Astrocyte (in vitro differentiated cells and primary cell): Measurements from ENCODE around the gene GPR39. TPM values are rescaled to one million over a fixed set of nuclear protein-coding genes. Genes with fewer than 3 reads are reported as not detected.

Source experiments
- DNase-seq: peaks from one replicate; pipeline ENCODE4 v3.0.0-alpha.2; 2010; ENCODE audit warnings: low read depth
- FAIRE-seq: peaks from 2 replicates; lab custom pipeline; 2011; peaks lifted over from hg19 to GRCh38; lab: Jason Lieb, UNC
- H2AFZ ChIP-seq: 2 replicates; pipeline ENCODE4 v1.6.0; 2012; ENCODE audit warnings: low read depth, low read length, inconsistent platforms
- H3K27ac ChIP-seq: 2 replicates; pipeline ENCODE4 v1.5.1; 2011; ENCODE audit warnings: low read depth, low read length, inconsistent platforms
- H3K27me3 ChIP-seq: 2 replicates; pipeline ENCODE4 v1.6.0; 2011; ENCODE audit warnings: low read length, inconsistent platforms; ENCODE audit not compliant: insufficient read depth
- H3K36me3 ChIP-seq: 2 replicates; pipeline ENCODE4 v1.5.1; 2011; ENCODE audit warnings: low read length, inconsistent platforms; ENCODE audit not compliant: insufficient read depth
- H3K4me1 ChIP-seq: 2 replicates; pipeline ENCODE4 v1.5.1; 2011; ENCODE audit warnings: low read length, inconsistent platforms; ENCODE audit not compliant: insufficient read depth
- H3K4me2 ChIP-seq: 2 replicates; pipeline ENCODE4 v1.6.0; 2012; ENCODE audit warnings: low read length, inconsistent platforms
- H3K4me3 ChIP-seq: 2 replicates; pipeline ENCODE4 v1.5.1; 2011; ENCODE audit warnings: low read depth, mild to moderate bottlenecking, low read length, inconsistent platforms; ENCODE audit not compliant: insufficient read depth
- H3K79me2 ChIP-seq: 2 replicates; pipeline ENCODE4 v1.6.0; 2012; ENCODE audit warnings: mild to moderate bottlenecking, low read length, inconsistent platforms; ENCODE audit not compliant: insufficient read depth
- H3K9ac ChIP-seq: 2 replicates; pipeline ENCODE4 v1.6.0; 2012; ENCODE audit warnings: mild to moderate bottlenecking, low read length, inconsistent platforms
- H3K9me3 ChIP-seq: 2 replicates; pipeline ENCODE4 v1.5.1; 2012; ENCODE audit warnings: low read depth, mild to moderate bottlenecking, low read length, inconsistent platforms; ENCODE audit not compliant: insufficient read depth
- H4K20me1 ChIP-seq: 2 replicates; pipeline ENCODE4 v1.6.0; 2012; ENCODE audit warnings: low read length, inconsistent platforms; ENCODE audit not compliant: insufficient read depth
- H3K27ac Mint-ChIP-seq: one replicate; pipeline ENCODE4 v1.8.0; 2021; ENCODE audit warnings: mild to moderate bottlenecking, mixed read lengths; ENCODE audit not compliant: unreplicated experiment
- H3K27me3 Mint-ChIP-seq: one replicate; pipeline ENCODE4 v1.8.0; 2021; ENCODE audit warnings: low read depth, mixed read lengths; ENCODE audit not compliant: unreplicated experiment
- H3K36me3 Mint-ChIP-seq: one replicate; pipeline ENCODE4 v1.8.0; 2021; ENCODE audit warnings: low read depth, mixed read lengths; ENCODE audit not compliant: unreplicated experiment
- H3K4me1 Mint-ChIP-seq: one replicate; pipeline ENCODE4 v1.8.0; 2021; ENCODE audit warnings: low read depth, mixed read lengths; ENCODE audit not compliant: unreplicated experiment
- H3K4me3 Mint-ChIP-seq: one replicate; pipeline ENCODE4 v1.8.0; 2021; ENCODE audit warnings: mild to moderate bottlenecking, moderate library complexity, mixed read lengths; ENCODE audit not compliant: unreplicated experiment
- H3K9me3 Mint-ChIP-seq: one replicate; pipeline ENCODE4 v1.8.0; 2021; ENCODE audit warnings: mild to moderate bottlenecking, mixed read lengths; ENCODE audit not compliant: unreplicated experiment
- EZH2 ChIP-seq: IDR thresholded peaks from 2 replicates; pipeline ENCODE4 v1.6.1; 2012; ENCODE audit warnings: mild to moderate bottlenecking, low read length, inconsistent platforms; ENCODE audit not compliant: insufficient read depth
- total RNA-seq: library from RNA; stranded (reverse); gene quantifications from 2 replicates; pipeline ENCODE4 v1.2.1, GENCODE V29; 2021
- TF ChIP-seq, protein P1 (sequence below): IDR thresholded peaks from 2 replicates; pipeline ENCODE4 v1.5.1; 2011; ENCODE audit warnings: low read depth, mild to moderate bottlenecking, inconsistent platforms, low read length, moderate library complexity; ENCODE audit not compliant: insufficient read depth

Gene GPR39
- total RNA-seq, 1 donor from 2014 or later = 4.4 TPM

DNA sequence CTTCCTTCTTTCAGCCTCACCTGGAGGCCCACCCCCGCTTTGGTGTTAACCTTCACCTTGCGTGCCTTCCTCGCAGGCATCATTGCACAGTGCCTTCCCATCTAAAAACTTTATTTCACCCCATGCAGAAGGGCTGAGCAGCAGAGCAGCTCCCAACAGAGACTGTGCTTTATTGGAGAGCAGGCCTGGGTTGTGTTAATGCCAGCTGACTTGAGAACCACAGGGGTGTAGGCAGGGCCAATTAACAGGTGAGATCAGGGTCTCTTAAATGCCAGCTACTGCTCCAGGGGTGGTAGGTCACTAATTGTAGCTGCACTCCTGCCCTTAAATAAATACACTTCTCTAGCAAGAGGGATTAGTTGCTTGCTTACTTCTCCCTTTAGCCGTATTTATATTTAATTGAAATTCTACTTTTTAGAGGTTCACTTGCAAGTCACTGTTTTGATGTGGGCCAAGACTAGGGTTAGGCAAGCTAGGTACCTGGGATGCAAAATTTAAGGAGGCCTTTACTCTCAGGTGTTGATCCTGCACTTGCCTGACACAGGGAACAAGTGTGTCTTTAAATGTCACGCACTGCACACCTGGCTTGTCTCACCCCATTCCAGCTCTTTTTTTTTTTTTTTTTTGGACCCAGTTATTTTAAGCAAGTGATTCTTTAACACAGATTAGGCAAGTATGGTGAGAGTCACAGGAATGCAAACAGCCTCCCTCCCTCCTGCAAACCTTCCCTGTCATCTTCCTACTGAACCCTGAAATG lies 198.9 kb downstream of the GPR39 start:
- H4K20me1 ChIP-seq = no peaks in the 10 kb centered on the region
- no peaks in the 10 kb centered on the region for H3K9me3 ChIP-seq
- TF ChIP-seq, protein P1, sequence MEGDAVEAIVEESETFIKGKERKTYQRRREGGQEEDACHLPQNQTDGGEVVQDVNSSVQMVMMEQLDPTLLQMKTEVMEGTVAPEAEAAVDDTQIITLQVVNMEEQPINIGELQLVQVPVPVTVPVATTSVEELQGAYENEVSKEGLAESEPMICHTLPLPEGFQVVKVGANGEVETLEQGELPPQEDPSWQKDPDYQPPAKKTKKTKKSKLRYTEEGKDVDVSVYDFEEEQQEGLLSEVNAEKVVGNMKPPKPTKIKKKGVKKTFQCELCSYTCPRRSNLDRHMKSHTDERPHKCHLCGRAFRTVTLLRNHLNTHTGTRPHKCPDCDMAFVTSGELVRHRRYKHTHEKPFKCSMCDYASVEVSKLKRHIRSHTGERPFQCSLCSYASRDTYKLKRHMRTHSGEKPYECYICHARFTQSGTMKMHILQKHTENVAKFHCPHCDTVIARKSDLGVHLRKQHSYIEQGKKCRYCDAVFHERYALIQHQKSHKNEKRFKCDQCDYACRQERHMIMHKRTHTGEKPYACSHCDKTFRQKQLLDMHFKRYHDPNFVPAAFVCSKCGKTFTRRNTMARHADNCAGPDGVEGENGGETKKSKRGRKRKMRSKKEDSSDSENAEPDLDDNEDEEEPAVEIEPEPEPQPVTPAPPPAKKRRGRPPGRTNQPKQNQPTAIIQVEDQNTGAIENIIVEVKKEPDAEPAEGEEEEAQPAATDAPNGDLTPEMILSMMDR = no peak
- no peak for TF ChIP-seq EZH2
- no peak overlapping the region for H2AFZ ChIP-seq
- H3K4me2 ChIP-seq = no peak overlapping the region
- no peaks in the 10 kb centered on the region for H3K4me1 ChIP-seq
- no peak for DNase-seq
- no peak overlapping the region for H3K4me3 ChIP-seq
- H3K79me2 ChIP-seq = no peaks in the 10 kb centered on the region
- H3K9ac ChIP-seq = no peak overlapping the region
- no peaks in the 10 kb centered on the region for H3K27me3 ChIP-seq
- Mint-ChIP-seq H3K4me1 (no peaks in the 10 kb centered on the region), H3K27me3 (peaks cover 5% of the 10 kb centered on the region), H3K9me3 (no peaks in the 10 kb centered on the region), H3K36me3 (no peaks in the 10 kb centered on the region), H3K4me3 (no peak overlapping the region), H3K27ac (no peak overlapping the region)
- no peak overlapping the region for H3K27ac ChIP-seq
- no peaks in the 10 kb centered on the region for H3K36me3 ChIP-seq
- FAIRE-seq = no peak

DNA sequence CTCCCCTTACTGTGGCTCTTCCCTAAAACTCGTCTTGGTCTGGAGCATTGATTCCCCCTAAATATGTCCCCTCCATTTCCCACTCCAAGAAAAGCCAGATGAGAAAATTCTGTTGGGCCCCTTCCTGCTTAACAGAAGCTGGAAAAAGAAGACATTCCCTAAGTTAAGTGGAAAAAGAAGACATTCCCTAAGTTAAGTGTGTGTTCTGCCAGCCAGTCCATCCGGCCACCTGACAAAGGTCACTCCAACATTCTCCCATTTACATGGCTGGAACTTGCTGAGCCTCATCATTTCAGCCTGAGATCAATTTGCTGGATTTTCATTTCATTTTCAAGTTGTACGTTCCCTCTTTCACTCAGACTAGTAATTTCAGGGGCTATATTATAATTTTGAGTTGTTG lies 201.4 kb downstream of the GPR39 start:
- Mint-ChIP-seq H3K4me1 (peaks cover under 1% of the 10 kb centered on the region), H3K27ac (no peak overlapping the region), H3K36me3 (no peaks in the 10 kb centered on the region), H3K4me3 (no peak overlapping the region), H3K9me3 (no peaks in the 10 kb centered on the region), H3K27me3 (peaks cover 5% of the 10 kb centered on the region)
- TF ChIP-seq EZH2 = no peak
- TF ChIP-seq, protein P1 = no peak
- H3K27me3 ChIP-seq = no peaks in the 10 kb centered on the region
- no peak overlapping the region for H3K9ac ChIP-seq
- H3K4me2 ChIP-seq = no peak overlapping the region
- no peaks in the 10 kb centered on the region for H3K36me3 ChIP-seq
- no peaks in the 10 kb centered on the region for H3K79me2 ChIP-seq
- DNase-seq (no peak), FAIRE-seq (no peak)
- no peak overlapping the region for H3K4me3 ChIP-seq
- H3K27ac ChIP-seq = no peak overlapping the region
- peaks cover under 1% of the 10 kb centered on the region for H3K4me1 ChIP-seq
- H3K9me3 ChIP-seq = no peaks in the 10 kb centered on the region
- H2AFZ ChIP-seq = no peak overlapping the region
- H4K20me1 ChIP-seq = no peaks in the 10 kb centered on the region

DNA sequence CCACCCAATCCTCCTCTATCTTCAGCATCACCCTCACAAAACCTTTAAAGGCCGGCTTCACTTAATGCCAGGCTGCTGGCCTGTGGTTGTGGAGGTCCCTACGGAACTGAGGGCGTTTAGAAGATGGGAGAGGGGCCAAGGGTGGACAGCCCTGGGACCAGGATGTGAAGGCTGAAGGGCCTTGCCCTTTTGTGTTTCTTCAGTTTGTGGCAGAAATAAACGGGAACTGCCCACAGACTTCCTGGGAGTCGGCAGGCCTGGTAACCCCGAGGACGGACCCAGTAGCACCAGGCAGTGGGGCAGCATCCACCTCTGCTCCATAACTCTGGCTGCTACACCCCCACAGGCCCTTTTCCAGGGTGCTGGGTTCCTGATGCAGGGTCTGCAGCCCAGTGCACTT lies 202.1 kb downstream of the GPR39 start:
- Histone ChIP-seq H3K36me3 (no peaks in the 10 kb centered on the region), H4K20me1 (no peaks in the 10 kb centered on the region), H3K4me2 (no peak overlapping the region), H3K4me1 (peaks cover 6% of the 10 kb centered on the region), H3K9me3 (no peaks in the 10 kb centered on the region), H3K27ac (no peak overlapping the region), H3K4me3 (no peak overlapping the region), H3K79me2 (no peaks in the 10 kb centered on the region), H3K9ac (no peak overlapping the region), H3K27me3 (no peaks in the 10 kb centered on the region), H2AFZ (no peak overlapping the region)
- DNase-seq (no peak), FAIRE-seq (no peak)
- Mint-ChIP-seq H3K27me3 (peaks cover 2% of the 10 kb centered on the region), H3K4me1 (peaks cover 3% of the 10 kb centered on the region), H3K4me3 (no peak overlapping the region), H3K27ac (no peak overlapping the region), H3K9me3 (no peaks in the 10 kb centered on the region), H3K36me3 (no peaks in the 10 kb centered on the region)
- no peak for TF ChIP-seq EZH2
- TF ChIP-seq, protein P1 = no peak
